Kidney epithelial cell (primary cell): Measurements from ENCODE around the gene LIPM. TPM values are rescaled to one million over a fixed set of nuclear protein-coding genes. Genes with fewer than 3 reads are reported as not detected.

Experiments used
- DNase-seq: peaks from one replicate; pipeline ENCODE4 v3.0.0-alpha.2; 2010; ENCODE audit warnings: low read depth
- H3K27me3 ChIP-seq: 2 replicates; pipeline ENCODE4 v1.6.0; 2011; ENCODE audit warnings: low read length; ENCODE audit not compliant: control insufficient read depth, insufficient read depth
- H3K36me3 ChIP-seq: 2 replicates; pipeline ENCODE4 v1.5.1; 2011; ENCODE audit warnings: low read length; ENCODE audit not compliant: control insufficient read depth, insufficient read depth
- H3K4me3 ChIP-seq: 2 replicates; pipeline ENCODE4 v1.5.1; 2011; ENCODE audit warnings: low read depth, mild to moderate bottlenecking, control low read depth, low read length
- CTCF ChIP-seq: IDR thresholded peaks from 2 replicates; pipeline ENCODE4 v1.5.1; 2011; ENCODE audit warnings: mild to moderate bottlenecking, moderate library complexity, low read length, control low read depth, inconsistent platforms; ENCODE audit not compliant: insufficient read depth, poor library complexity, severe bottlenecking
- total RNA-seq: library from RNA; depleted of rRNA; stranded (reverse); fragments of >200 nt; gene quantifications from 2 replicates; pipeline ENCODE4 v1.2.3, GENCODE V29; 2015

Gene LIPM, protein sequence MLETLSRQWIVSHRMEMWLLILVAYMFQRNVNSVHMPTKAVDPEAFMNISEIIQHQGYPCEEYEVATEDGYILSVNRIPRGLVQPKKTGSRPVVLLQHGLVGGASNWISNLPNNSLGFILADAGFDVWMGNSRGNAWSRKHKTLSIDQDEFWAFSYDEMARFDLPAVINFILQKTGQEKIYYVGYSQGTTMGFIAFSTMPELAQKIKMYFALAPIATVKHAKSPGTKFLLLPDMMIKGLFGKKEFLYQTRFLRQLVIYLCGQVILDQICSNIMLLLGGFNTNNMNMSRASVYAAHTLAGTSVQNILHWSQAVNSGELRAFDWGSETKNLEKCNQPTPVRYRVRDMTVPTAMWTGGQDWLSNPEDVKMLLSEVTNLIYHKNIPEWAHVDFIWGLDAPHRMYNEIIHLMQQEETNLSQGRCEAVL
- not detected in 2 replicates for total RNA-seq

DNA sequence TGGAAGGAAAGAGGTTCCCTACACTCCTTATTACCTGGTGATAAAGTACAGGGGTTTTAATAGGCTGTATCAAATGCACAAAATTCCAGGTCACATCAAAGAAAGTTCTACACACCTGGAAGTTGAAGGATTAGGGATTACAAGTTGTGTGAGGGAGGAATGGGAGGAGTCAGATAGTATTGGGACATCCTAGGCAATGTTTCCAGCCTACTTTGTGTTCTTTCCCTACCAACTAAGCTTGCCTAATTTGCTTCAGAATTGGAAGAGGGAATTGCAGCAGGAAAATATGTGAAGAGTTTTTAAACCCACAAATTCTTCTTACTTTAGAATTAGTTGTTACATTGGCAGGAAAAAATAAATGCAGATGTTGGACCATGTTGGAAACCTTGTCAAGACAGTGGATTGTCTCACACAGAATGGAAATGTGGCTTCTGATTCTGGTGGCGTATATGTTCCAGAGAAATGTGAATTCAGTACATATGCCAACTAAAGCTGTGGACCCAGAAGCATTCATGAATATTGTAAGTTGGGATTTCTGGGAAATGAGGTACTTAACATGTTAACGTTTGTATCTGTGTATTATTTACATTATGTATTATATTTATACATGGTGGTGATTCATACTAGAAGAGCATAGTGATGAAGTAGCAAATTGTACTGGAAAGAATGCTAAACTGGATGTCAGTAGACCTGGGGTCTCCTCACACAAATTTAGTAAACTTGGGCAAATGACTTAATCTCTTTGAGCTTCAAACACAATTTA, at the start of gene LIPM:
TSS of gene LIPM (plus strand) at position 208 of the 763 bp plus-strand sequence. CDS start at position 375, 167 bp downstream.
- TF ChIP-seq CTCF = no peak
- Histone ChIP-seq H3K27me3 (no peaks in the 10 kb centered on the region), H3K4me3 (no peak within 1 kb of the TSS), H3K36me3 (no peaks in the 10 kb centered on the region)
- no peak for DNase-seq

GRCh38 chr10:88754287-88754686, 48.2 kb upstream of the LIPM start:
- Histone ChIP-seq H3K36me3 (no peaks in the 10 kb centered on the region), H3K27me3 (no peaks in the 10 kb centered on the region), H3K4me3 (no peak overlapping the region)
- no peak for TF ChIP-seq CTCF
- no peak for DNase-seq

- DNase-seq = no peak
- TF ChIP-seq CTCF = no peak
- no peak overlapping the region for H3K4me3 ChIP-seq
- H3K36me3 ChIP-seq = no peaks in the 10 kb centered on the region
- H3K27me3 ChIP-seq = no peaks in the 10 kb centered on the region
Observed at GRCh38 chr10:88755753-88756152, 46.8 kb upstream of the LIPM start.

DNA sequence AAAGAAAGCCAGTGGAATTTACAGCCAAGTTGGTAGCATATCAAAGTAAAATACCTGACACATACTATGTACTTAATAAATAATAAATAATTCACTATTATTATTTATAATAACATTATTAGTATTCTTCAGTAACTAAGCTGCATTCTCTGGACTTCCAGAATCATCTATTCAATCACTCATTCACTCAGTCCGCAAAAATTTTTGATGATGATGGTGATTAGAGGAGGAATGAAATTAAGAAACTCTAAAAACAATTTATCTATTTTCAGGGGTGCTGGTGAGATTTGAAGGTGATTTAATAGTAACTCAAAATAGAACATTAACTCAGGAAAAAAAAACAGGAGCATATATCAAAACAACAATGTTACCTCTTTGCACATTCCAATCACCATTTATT, 45.9 kb upstream of the LIPM start:
- Histone ChIP-seq H3K4me3 (no peak overlapping the region), H3K36me3 (no peaks in the 10 kb centered on the region), H3K27me3 (no peaks in the 10 kb centered on the region)
- DNase-seq = no peak
- no peak for TF ChIP-seq CTCF

DNA sequence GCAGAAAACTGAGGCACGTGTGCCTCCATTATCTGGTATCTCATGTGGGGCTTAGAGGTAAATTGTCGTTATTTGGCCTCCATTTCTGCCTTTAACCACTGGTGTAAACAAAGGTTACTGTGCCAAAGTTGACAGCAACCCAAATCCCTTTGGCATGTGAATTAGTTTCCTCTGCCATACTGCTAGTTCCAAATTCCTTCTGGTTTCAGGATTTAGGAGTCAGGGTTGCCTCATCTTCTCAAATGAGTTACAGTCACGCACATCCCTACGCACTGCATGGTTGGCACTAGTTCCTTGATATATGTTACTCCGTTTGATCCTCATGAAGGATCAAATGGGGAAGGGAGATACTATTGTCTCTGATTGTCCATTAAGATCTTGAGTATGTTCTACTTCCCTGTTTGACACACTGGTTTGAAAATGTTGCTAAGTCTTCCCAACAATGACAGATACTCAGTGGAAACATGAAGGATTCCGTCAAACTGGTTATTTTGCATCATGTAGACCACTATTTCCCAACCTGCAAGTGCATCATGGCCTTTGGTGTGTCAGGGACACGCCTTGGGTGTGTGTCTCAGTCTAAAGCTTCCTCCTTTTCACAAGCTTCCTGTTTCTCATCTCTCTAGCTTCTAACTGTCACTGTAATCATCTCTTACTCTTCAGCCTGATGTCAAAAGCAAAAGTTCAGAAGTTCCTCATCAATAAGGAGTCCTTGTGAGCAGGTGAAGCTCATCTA, 43.0 kb upstream of the LIPM start, which contains the start of gene LIPN:
TSS of gene LIPN (plus strand) at position 655 of the 736 bp plus-strand sequence. CDS start 1,386 bp downstream, outside the sequence.
- Histone ChIP-seq H3K4me3 (no peak within 1 kb of the TSS), H3K36me3 (no peaks in the 10 kb centered on the region), H3K27me3 (no peaks in the 10 kb centered on the region)
- no peak for TF ChIP-seq CTCF
- DNase-seq = no peak
